HepG2 (cell line): ENCODE measurements around the gene KCNK7.

Experiments used
- CEBPB ChIP-seq: IDR thresholded peaks from 2 replicates; pipeline ENCODE4 v1.6.1; 2011; ENCODE audit warnings: low read depth, low read length, improper control_type of control experiment, borderline replicate concordance
- FOXM1 ChIP-seq: sonication (generic); formaldehyde crosslinking; IDR thresholded peaks from 2 replicates; pipeline ENCODE4 v1.5.0; 2020; ENCODE audit warnings: missing genetic modification reagents
- JUNB ChIP-seq: sonication (generic); formaldehyde crosslinking; IDR thresholded peaks from 2 replicates; pipeline ENCODE4 v1.8.0; 2022; ENCODE audit warnings: missing genetic modification reagents, mild to moderate bottlenecking, borderline replicate concordance
- POLR2A ChIP-seq, 2 experiments: IDR thresholded peaks; 2 replicates each; pipeline ENCODE4 v1.6.1; 2011; ENCODE audit warnings: low read depth in 2 of 2, low read length in 2 of 2, mild to moderate bottlenecking in 1 of 2, moderate library complexity in 1 of 2; ENCODE audit not compliant: insufficient read depth in 1 of 2
- POLR2AphosphoS2 ChIP-seq: IDR thresholded peaks from 2 replicates; pipeline ENCODE4 v1.6.1; 2011; ENCODE audit warnings: low read depth, low read length, improper control_type of control experiment
- RBM22 ChIP-seq: fragments of 200-400 bp; formaldehyde crosslinking; optimal IDR thresholded peaks from 2 replicates; pipeline ENCODE3; 2017; ENCODE audit warnings: mild to moderate bottlenecking, low read length, moderate library complexity
- RFX3 ChIP-seq: IDR thresholded peaks from 2 replicates; pipeline ENCODE4 v1.6.1; 2016; ENCODE audit warnings: missing biosample characterization, missing genetic modification reagents
- SRF ChIP-seq: IDR thresholded peaks from 2 replicates; pipeline ENCODE4 v1.6.1; 2011; ENCODE audit warnings: mild to moderate bottlenecking, low read depth, low read length, moderate library complexity
- ZNF232 ChIP-seq: sonication (generic); formaldehyde crosslinking; IDR thresholded peaks from 2 replicates; pipeline ENCODE4 v1.4.0; 2020; ENCODE audit warnings: missing genetic modification reagents, borderline replicate concordance
- TF ChIP-seq, protein P1 (sequence below): sonication (generic); formaldehyde crosslinking; conservative IDR thresholded peaks from 2 replicates; pipeline ENCODE4 v1.8.0; 2022; ENCODE audit warnings: missing genetic modification reagents
- TF ChIP-seq, protein P2 (sequence below): IDR thresholded peaks from 2 replicates; pipeline ENCODE4 v1.6.1; 2016; ENCODE audit warnings: control low read depth
- TF ChIP-seq, protein P3 (sequence below): sonication (generic); formaldehyde crosslinking; IDR thresholded peaks from 2 replicates; pipeline ENCODE4 v1.8.0; 2023; ENCODE audit warnings: mild to moderate bottlenecking, missing genetic modification reagents
- TF ChIP-seq, protein P4 (sequence below): sonication (generic); formaldehyde crosslinking; IDR thresholded peaks from 2 replicates; pipeline ENCODE4 v1.9.0; 2021; ENCODE audit warnings: missing genetic modification reagents, borderline replicate concordance
- TF ChIP-seq, protein P5 (sequence below): sonication (generic); formaldehyde crosslinking; IDR thresholded peaks from 2 replicates; pipeline ENCODE4 v1.8.0; 2022; ENCODE audit warnings: missing genetic modification reagents, mild to moderate bottlenecking, inconsistent platforms, borderline replicate concordance

DNA sequence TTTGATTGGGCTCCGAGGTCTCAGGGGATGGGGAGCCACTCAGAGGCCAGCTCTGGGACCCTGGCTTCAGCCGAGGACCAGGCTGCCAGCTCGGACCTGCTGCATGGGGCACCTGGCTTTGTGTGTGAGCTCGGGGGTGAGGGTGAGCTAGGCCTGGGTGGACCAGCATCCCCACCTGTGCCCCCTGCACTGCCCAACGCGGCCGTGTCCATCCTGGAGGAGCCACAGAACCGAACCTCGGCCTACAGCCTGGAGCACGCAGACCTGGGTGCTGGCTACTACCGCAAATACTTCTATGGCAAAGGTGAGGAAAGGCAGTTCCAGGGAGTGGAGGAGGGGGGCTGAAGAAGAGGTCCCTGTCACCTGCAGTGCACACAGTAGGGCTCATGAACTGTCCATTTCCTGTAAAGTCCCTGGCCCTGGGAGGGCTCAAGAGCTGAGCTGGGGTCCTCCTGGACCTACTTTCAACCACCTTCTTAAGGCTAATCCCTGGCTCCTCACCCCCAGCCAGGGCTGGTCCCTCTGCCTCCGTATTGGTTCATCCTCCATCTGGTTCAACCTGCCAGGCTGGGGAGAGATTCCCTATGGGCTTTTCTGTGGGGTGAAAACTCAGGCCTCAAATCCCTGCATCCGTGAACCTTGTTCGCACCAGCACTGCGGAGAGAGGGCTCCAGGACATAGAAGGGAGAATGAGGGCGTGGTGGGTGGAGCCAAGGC lies 45.9 kb upstream of the KCNK7 start:
- TF ChIP-seq, protein P1, sequence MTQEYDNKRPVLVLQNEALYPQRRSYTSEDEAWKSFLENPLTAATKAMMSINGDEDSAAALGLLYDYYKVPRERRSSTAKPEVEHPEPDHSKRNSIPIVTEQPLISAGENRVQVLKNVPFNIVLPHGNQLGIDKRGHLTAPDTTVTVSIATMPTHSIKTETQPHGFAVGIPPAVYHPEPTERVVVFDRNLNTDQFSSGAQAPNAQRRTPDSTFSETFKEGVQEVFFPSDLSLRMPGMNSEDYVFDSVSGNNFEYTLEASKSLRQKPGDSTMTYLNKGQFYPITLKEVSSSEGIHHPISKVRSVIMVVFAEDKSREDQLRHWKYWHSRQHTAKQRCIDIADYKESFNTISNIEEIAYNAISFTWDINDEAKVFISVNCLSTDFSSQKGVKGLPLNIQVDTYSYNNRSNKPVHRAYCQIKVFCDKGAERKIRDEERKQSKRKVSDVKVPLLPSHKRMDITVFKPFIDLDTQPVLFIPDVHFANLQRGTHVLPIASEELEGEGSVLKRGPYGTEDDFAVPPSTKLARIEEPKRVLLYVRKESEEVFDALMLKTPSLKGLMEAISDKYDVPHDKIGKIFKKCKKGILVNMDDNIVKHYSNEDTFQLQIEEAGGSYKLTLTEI, result no peak
- TF ChIP-seq RBM22 (no peak), JUNB (CRISPR knock-in tag) (no peak), RFX3 (no peak), ZNF232 (CRISPR knock-in tag) (no peak), FOXM1 (CRISPR knock-in tag) (no peak), SRF (no peak), CEBPB (no peak), POLR2A (IDR thresholded peaks at IDR 0.05; ENCODE audit: insufficient read depth in 1 of 2, low read depth in 2 of 2, low read length in 2 of 2) (no peak), POLR2AphosphoS2 (no peak)
- TF ChIP-seq, protein P2, sequence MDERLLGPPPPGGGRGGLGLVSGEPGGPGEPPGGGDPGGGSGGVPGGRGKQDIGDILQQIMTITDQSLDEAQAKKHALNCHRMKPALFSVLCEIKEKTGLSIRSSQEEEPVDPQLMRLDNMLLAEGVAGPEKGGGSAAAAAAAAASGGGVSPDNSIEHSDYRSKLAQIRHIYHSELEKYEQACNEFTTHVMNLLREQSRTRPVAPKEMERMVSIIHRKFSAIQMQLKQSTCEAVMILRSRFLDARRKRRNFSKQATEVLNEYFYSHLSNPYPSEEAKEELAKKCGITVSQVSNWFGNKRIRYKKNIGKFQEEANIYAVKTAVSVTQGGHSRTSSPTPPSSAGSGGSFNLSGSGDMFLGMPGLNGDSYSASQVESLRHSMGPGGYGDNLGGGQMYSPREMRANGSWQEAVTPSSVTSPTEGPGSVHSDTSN (CRISPR knock-in tag), result no peak
- TF ChIP-seq, protein P3, sequence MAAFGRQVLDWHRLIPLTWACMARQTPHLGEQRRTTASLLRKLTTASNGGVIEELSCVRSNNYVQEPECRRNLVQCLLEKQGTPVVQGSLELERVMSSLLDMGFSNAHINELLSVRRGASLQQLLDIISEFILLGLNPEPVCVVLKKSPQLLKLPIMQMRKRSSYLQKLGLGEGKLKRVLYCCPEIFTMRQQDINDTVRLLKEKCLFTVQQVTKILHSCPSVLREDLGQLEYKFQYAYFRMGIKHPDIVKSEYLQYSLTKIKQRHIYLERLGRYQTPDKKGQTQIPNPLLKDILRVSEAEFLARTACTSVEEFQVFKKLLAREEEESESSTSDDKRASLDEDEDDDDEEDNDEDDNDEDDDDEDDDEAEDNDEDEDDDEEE, result no peak
- TF ChIP-seq, protein P4, sequence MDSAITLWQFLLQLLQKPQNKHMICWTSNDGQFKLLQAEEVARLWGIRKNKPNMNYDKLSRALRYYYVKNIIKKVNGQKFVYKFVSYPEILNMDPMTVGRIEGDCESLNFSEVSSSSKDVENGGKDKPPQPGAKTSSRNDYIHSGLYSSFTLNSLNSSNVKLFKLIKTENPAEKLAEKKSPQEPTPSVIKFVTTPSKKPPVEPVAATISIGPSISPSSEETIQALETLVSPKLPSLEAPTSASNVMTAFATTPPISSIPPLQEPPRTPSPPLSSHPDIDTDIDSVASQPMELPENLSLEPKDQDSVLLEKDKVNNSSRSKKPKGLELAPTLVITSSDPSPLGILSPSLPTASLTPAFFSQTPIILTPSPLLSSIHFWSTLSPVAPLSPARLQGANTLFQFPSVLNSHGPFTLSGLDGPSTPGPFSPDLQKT (CRISPR knock-in tag), result no peak
- TF ChIP-seq, protein P5, sequence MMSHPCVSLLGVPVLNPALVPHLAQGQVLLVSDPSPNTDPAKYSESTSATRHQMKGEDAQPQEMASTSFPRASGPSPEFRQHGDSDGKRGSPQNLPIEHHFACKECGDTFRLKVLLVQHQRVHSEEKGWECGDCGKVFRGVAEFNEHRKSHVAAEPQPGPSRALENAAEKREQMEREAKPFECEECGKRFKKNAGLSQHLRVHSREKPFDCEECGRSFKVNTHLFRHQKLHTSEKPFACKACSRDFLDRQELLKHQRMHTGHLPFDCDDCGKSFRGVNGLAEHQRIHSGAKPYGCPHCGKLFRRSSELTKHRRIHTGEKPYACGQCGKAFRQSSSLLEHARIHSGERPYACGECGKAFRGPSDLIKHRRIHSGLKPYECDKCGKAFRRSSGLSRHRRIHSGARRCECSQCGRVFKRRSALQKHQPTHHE (CRISPR knock-in tag), result no peak
